DMS153 treated with DMSO at 0.1 percent for 48 hours (cell line): ENCODE measurements around the gene H6PD.

ENCODE experiments used
- DNase-seq: peaks from one replicate; lab custom pipeline; 2025; ENCODE audit not compliant: unreplicated experiment; lab: John Stamatoyannopoulos, UW

The H6PD gene

DNA sequence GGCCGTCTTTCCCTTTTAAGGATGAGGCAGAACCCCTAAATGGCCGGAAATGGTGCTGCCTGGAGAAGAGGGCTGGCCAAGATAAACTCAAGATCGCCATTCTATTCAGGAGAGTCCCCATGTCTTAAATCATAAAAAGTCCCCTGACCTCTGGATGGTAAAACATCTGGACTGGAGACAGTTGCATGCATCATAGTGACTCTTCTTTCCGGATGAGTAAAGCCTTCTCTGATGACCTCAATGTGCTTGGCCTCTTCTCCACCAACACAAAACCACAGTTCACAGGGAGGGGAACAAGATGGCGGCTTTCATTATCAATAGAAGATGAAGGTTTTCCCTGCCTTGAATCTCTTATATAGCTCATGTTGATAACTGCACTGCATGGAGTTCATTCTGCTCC, 27.5 kb upstream of the H6PD start:
- no peak for DNase-seq

DNA sequence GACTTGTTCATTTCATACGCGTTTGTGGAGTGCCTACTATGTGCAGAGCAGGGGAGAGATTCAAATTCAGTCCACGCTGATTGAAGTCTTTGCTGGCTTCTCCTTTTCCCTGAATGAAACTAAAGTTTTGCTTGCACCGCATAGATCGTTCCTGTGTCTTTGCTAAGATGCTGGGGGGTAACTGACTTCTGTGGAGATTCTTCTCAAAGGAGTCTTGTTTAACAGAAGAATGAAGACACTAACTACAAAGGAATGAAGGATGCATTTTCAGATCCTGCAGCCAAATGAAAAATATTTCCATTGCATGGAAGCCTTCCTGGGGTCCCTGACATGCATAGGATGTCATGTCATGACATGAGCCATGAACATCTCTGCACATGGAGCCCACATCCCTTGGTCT, 26.9 kb upstream of the H6PD start:
- no peak for DNase-seq

DNA sequence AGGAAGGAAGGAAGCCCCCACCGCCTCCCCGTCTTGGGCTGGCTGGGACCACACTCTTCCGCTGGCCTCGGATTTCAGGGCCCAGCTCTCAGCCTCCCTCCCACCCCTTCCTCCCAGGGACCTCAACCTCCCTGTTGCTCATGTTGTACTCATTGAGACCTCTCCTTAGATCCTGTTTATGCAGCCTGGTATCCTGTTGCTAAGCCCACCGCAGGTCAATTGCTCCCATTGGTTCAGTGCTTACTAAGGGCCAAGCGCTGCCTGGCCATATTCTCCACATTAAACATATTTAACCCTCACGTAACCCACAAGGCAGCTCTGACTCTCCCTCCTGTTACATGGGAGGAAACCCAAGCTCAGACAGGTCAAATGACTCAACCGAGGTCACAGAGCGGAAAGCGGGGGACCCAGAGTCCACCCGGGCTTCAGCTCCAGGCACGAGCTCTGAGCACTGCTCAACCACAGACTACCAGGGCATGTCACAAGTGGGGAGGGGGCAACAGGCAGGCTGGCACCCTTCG, 23.2 kb upstream of the H6PD start:
- no peak for DNase-seq

DNA sequence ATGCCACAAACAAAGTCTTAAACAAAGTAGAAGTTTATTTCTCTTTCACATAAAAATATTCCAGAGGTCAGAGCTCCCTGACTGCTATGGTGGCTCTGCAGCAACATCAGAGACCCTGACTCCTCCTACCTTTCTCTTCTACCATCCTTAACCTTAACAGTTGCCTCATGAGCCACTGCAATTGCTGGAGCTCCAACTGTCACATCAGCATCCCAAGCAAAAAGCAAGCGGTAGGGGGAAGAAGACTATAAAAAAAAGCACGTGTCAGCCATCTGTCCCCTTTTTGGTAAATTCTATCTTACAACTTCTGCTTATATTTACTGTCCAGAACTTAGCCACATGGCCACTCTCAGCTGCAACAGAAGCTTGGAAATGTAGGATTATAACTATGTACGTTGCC, 21.8 kb upstream of the H6PD start:
- DNase-seq: no peak

DNA sequence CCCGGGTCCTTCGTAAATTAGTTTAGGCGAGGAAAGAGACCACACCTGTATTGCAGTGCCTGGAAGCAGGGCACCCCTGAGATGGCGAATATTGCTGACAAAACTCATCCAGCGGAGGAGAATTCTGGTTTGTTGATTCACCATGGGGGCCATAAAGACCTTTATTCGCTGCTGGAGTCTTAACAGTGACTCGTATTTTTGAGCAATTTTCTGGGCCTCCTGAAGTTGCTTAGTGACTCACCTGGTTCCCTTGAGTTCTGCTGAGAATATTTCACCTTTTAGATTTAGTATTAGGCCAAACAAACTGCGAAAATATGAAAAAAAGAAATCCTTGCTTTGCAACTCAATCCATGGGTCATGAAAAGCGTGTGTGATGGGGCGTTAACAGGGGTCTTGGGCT, 20.6 kb upstream of the H6PD start:
- no peak for DNase-seq

DNA sequence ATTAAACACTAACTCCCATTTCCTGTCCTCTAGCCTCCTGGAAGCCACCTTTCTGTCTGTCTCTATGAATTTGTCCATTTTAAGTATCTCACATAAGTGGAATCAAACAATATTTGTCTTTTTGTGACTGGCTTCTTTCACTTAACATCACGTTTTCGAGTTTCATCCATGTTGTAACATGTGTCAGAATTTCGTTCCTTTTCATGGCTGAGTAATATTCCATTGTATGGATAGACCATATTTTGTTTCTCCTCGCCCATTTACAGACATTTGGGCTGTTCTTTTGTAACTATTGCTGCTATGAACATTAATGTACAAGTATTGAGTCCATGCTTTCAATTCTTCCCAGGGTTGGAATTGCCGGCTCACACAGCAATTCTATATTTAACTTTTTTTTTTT, 15.7 kb upstream of the H6PD start:
- DNase-seq: no peak

DNA sequence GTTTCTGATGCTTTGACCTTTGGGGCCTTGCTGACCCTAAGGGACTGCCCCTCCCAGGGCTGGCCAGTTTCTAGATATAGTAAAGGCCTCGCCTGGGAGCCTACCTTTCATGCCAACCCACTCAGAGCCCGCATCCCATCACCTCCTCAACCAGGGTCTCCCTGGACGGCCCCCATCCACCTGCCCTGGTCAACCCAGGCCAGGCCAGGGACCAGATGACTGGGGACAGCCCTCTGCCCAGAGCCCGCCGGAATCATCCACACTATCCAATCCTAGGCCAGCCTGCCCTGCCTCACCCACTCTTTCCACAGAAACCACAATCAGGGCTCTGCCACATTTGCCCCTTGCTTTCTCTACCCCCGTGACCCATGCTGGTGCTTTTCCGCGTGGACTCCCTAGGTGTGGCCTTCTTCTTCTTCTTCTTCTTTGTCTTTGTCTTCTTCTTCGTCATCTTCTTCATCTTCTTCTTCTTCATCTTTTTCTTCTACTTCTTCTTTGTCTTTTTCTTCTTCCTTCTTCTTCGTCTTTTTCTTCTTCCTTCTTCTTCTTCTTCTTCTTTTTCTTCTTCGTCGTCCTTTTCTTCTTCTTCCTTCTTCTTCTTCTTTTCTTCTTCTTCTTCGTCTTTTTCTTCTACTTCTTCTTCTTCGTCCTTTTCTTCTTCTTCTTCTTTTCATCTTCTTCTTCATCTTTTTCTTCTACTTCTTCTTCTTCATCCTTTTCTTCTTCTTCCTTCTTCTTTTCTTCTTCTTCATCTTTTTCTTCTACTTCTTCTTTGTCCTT, 11.5 kb upstream of the H6PD start:
- DNase-seq: no peak

DNA sequence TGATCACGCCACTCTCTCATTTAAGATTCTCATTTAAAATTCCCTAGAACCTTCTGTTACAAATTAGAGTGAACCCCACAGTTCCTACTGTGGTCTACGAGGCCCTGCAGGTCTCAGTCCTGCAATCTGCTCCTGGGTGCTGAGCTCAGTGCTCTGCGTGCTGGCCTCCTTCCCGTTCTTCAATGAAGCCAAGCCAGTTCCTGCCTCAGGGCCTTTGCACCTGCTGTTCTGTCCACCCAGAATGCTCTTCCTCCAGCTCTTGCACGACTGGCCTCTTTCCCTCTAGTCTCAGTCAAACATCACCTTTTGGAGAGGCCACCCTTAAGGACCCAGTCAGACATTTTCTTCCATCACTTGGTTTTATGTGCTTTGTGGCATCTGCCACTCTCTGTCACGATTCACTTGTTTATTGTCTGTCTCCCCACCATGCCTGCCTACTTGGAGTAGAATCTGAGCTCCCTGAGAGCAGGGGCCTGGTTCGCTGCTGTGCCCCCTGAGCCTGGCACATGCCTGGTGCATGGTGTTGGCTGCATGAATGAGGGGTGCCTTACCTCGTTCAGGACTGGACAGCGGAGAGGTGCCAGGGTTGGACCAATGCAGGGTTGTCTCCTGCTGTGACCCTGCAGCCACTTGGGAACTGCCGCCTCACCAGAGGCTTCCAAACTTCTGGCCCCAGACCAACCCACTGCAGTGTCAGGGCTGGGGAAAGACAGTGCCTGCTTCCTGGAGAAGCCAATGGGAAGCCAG, 9.7 kb upstream of the H6PD start:
- DNase-seq: no peak

DNA sequence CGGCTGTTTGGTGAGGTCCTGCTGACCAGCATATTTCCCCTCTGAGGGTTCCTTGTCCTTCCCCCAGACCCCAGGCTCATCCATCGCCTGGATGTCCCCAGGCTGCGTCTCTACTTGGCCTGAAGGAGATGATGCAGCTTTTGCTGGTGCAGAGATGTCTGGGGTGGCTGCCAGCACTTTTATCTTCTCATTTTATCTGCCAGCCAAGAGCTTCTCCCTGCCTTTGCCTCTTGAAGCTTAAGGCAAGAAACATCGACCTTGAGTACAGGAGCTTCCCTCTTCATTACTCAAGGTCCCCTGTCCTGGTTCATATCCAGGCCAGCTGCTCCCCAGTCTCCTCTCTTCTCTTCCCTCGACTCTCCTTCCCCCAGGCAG, 9.2 kb upstream of the H6PD start:
- DNase-seq: no peak

DNA sequence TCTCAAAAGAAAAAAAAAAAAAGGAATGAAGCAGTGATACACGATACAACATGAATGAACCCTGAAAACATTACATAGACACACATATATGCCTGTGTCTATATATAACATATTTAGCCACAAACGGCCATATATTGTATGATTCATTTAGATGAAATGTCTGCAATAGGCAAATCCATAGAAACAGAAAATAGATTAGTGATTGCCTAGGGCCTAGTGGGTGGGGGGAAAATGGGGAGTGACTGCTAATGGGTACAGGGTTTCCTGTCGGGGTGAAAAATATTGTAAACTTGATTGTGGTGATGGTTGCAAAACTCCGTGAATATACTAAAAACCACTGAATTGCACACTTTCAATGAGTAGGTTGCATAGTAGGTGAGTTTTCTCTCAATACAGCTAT, 6.0 kb upstream of the H6PD start:
- DNase-seq: no peak

DNA sequence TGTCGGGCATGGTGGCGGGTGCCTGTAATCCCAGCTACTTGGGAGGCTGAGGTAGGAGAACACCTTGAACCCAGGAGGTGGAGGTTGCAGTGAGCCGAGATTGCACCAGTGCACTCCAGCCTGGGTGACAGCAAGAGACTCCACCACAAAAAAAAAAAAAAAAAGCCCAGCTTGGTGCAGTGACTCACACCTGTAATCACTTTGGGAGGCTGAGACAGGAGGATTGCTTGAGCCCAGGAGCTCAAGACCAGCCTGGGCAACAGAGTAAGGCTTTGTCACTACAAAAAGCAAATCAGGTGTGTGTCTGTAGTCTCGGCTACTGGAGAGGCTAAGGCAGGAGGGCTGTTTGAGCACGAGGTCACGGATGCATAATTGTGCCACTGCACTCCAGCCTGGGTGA, 5.0 kb upstream of the H6PD start:
- DNase-seq: no peak

DNA sequence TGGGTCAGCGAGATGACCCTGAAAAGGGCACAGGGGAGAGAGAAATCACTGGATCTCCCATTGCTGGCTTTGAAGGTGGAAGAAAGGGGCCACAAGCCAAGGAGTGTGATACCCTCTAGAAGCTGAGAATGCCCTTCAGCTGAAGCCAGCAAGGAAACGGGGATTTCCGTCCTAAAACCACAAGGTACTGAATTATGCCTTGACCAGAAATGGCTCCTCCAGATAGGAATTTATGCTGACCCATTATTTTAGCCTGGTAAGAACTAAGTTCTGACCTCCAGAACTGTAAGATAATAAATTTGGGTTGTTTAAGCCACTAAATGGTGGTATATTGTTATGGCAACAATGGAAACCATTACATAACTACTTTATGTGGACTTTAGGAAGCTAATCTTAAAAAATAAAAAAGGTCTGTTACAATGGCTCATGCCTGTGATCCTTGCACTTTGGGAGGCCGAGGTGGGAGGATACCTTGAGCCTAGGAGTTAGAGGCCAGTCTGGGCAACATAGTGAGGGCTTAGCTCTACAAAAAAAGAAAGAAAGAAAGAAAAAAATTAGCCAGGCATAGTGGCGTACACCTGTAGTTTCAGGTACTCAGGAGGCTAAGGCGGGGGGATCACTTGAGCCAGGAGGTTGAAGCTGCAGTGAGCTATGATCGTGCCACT, 3.6 kb upstream of the H6PD start:
- DNase-seq: no peak

DNA sequence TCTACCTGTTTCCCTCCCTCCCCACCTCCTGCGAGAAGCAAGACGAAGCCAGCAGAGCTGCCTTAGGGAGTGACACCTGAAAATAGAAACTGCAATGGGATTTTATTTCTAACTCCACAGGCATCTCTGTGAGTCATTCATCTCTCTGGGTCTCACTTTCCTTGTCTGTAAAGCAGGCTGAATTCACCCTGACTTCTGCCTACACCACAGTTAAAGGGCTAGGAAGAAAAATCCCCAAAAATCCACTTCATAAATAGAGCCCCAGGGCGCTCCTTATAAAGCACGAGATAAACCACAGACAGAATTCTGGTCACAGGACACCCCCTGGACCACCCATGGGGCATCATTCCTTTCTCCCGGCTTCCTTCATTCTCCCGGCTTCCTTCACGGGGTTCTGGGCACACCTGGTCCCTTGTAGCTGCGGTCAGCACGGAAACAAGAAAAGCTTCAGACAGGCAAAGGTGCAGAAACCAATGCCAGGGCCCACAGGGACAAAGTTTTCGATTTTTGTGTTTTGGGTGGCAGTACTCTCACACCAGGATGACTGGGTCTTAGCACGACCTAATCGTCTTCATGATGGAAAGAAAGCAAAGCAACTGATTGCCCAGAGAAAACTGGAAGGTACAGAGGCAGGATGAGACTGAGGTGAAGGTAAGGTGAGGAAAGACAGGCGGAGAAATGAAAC, 2.8 kb upstream of the H6PD start:
- DNase-seq: no peak

DNA sequence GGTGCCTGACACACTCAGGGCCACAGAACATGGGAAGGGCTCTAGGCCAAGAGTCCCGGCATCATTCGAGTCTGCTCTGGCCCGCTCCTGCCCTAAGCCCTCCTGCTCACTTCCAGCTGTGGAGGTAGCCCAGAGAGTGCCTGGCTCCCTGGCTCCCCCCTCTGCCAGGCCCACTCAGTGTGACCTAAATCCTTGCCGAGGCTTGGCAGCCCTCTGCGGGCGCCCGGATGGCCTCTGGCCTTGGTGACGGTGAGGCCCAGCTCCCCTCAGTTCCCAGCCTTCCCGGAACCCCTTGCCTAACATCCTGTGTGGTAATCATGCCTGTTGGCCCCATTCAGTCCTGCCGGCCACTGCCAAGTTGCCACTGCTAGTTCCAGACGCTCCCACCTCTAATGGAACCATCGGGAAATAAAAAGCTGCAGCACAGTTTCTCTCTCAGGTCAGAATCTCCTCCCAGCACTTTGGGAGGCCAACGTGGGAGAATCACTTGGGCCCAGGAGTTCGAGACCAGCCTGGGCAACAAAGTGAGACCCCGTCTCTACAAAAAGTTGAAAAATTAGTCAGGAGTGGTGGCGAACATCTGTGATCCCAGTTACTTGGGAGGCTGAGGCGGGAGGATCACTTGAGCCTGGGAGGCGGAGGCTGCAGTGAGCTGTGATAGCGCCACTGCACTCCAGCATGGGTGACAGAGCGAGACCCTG, 1.2 kb upstream of the H6PD start:
- no peak for DNase-seq

DNA sequence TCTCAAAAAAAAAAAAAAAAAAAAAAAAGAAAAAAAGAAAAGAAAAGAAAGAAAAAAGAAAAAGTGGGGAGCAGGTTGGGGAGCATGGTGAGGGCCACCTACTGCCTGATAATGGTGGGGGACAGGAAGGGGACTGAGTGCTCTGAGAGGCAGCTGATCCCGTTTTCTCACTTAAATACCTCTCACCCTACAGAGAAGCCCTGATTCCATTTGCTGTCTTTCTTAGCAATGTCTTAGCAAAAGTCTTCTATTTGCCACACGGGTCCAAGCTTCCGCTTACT, 692 bp upstream of the H6PD start:
- no peak for DNase-seq

DNA sequence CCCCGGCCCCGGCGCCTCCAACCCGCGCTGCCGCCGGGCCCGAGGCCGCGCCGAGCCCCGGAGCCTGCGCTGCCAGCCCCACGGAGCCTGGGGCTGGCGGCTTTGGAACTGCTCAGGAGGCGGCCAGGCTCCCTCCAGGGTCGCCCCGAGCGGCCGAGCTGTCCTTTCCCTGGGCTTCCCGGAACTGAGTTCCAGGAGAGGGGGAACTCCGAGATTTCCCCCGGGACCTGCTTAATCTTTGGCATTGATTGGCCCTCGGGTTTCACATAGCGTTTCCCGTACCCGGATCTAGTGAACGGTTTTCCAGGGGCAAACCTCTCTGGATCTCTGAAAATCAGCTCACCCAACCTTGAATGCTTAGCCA, 504 bp downstream of the H6PD start:
- peak; percentile 49 for DNase-seq

DNA sequence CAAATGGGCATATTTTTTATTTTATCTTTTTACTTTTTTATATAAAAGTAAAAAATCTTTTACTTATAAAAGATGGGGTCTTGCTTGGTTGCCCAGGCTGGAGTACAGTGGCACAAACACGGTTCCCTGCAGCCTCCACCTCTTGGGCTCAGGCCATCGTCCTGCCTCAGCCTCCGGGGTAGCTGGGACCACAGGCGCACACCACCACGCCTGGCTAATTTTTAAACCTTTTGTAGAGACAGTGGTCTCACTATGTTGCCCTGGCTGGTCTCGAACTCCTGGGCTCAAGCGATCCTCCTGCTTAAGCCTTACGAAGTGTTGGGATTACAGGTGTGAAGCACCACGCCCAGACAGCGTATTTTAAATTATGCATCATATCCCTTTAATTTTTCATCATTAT, 986 bp downstream of the H6PD start:
- DNase-seq: no peak

DNA sequence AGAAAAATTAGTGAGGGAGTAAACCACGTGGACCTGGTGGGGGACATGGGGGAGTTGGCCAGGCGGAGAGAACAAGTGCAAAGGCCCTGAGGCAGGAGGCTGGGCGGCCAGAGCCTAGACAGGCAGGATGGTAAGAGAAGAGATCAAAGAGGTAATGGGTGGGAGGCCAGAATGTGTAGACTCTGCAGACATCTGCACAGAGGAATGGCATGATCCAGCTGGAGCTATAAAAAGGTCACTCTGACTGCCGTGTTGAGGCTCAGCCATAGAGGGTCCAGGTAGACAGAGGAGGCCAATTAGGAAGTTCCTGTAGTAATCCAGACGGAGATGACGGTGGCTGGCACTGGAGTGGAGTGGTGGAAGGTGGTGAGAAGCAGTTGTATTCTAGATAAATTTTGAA, 3.6 kb downstream of the H6PD start:
- no peak for DNase-seq

DNA sequence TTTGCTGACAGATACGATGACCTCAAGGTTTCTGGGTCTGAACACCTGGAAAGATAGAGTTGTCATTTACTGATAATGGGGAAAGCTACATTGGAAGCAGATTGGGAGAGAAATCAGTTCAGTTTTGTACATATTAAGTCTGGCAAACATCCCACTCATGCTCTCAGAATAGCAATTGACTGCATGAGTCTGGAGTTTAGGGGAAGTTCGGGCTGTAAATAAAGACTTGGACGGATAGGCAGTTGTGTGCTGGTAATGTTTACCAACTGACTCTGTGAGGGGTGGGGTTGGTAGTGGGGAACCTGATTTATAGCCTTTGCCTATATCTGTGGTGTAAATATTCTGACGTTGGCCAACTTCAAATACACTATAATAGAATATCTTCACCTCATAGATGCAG, 4.0 kb downstream of the H6PD start:
- DNase-seq: no peak

DNA sequence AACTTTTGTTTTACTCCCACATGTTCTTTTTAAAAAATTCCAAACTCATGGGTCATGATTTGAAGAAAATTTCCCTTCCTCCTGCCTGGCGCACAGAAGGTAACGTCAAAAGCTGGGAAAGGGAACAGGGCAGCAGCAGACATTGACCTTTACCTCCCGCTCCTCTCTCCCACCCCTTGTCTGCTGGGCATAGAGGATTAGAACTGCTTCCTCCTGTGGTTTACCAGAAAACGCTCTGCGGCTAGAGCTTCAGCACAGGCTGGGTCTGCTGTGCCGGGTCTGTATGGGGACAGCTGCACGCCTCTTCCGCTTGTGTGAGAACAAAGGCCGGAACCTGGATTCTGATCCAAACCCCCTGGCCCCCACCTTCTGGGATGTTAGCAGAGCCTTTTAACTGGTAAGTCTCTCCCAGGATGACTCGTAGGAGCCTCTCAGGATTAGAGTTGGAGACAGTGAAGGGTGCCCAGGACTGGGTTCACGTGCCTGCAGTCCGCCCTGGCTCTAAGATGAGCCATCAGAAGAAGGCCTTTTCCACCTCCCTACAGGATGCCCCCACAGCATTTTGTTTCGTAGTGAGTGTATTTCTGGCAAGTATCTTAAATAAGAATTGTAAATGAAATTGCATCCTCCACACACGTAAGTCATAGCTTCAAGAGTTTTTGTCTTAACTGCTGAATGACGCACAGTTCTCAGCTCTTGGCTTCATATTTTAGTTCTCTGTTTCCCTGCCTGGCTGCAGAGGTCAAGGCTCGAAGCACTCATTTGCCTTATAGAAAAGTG, 5.2 kb downstream of the H6PD start:
- no peak for DNase-seq
